Right lobe of liver (tissue), 4 donors: ENCODE results near the gene PTS.

Experiments used
- CTCF ChIP-seq, 4 donors: fragments of 200-600 bp in 3 of 4; fragments of 450-650 bp in 1 of 4; IDR thresholded peaks; one replicate each; pipeline versions ENCODE4 v1.5.1 to v1.8.0; 2016 to 2022; ENCODE audit warnings: antibody characterized with exemption in 4 of 4, mild to moderate bottlenecking in 2 of 4
- POLR2A ChIP-seq: fragments of 450-650 bp; IDR thresholded peaks from one replicate; pipeline ENCODE4 v1.6.1; 2017; ENCODE audit warnings: antibody characterized with exemption, mild to moderate bottlenecking
- donor health status: DM: no; HTN: no; CAD: no.
- donor health status: DM: no; HTN: no; CAD: no.
- donor health status: DM: no; HTN: yes; CAD: no.

DNA sequence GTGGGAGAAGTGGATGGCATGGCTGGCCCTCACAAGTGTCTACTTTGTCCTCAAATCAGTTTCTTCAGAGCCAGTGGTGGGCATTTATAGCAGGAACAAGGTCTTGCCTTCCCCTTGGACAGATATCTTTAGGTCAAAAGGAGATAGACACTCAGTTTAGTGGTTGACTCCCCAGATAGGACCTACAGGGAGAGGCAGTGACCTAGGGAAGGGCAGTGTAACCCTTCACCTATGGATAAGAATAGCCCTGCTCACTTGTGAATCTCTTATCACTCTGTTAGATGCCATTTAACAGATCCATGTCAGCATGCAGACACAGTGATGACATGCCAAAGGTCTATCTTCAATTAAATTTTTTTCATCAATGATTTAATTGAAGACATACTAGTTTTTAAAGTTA lies 39.9 kb upstream of the PTS start:
- TF ChIP-seq CTCF (IDR thresholded peaks at IDR 0.05) (no peak), POLR2A (no peak)
